Measurements from ENCODE around the gene ZNF165. TPM values are rescaled to one million over a fixed set of nuclear protein-coding genes. Genes with fewer than 3 reads are reported as not detected.
A peak's percentile ranks its signal among the peaks of the same experiment; 100 is the strongest.
"Not testable (repeated sequence)": the region's sequence is repeated elsewhere in the genome, so short reads cannot be mapped to it uniquely, and the experiment has no call there.

Gene ZNF165
- total RNA-seq, 1 experiment from 2014 or later = 0.49 TPM

DNA sequence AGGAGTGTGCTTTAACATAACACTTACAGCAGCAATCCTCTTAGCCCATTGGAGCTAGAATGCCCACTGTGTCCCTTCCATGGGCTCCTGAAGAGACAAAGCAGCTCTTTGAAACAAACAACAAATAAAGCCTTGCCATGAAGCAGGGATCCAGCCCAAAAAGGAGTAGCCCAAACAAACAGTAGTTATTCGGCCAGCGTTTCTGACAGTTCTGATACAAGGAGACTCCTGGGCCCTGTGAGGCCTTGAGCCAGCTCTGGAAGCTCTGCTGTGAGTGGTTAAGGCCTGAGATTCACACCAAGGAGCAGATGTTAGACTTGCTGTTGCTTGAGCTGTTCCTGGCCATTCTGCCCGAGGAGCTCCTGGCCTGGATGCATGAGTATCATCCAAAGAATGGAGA, 27.1 kb downstream of the ZNF165 start:
- Histone ChIP-seq H3K27me3 (no peaks in the 10 kb centered on the region), H3K4me3 (no peak overlapping the region), H3K9me3 (no peaks in the 10 kb centered on the region), H3K36me3 (no peaks in the 10 kb centered on the region)
- no peak for DNase-seq

DNA sequence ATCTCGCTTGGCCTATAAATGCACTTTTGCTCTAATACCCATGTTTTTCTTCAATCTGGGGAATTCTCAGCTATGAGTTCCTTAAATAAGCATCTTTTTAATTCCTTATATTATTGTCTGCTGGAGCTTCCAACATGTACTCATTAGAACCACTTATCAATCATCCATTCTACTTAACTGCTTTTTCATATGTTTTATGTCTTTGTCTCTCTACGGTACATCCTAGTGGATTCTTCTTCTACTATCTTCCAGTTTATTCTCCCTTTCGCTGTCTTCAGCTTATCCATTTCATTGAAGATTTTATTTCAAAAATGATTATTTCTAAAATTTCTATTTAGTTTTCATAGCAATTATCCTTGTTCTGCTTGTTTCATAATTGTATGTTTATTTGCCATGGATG, 31.6 kb downstream of the ZNF165 start:
- Histone ChIP-seq H3K9me3 (no peaks in the 10 kb centered on the region), H3K36me3 (no peaks in the 10 kb centered on the region), H3K27me3 (no peaks in the 10 kb centered on the region), H3K4me3 (no peak overlapping the region)
- no peak for DNase-seq

- no peaks in the 10 kb centered on the region for H3K27me3 ChIP-seq
- no peak overlapping the region for H3K4me3 ChIP-seq
- peaks cover 5% of the 10 kb centered on the region; the same call in 1 of the 2 replicates for H3K36me3 ChIP-seq
- no peaks in the 10 kb centered on the region for H3K9me3 ChIP-seq
- no peak for DNase-seq
Observed at GRCh38 chr6:28115799-28116198, 35.4 kb downstream of the ZNF165 start.

GRCh38 chr6:28117386-28118050, 37.1 kb downstream of the ZNF165 start:
- H3K36me3 ChIP-seq = peaks cover 5% of the 10 kb centered on the region; the same call in 1 of the 2 replicates

DNA sequence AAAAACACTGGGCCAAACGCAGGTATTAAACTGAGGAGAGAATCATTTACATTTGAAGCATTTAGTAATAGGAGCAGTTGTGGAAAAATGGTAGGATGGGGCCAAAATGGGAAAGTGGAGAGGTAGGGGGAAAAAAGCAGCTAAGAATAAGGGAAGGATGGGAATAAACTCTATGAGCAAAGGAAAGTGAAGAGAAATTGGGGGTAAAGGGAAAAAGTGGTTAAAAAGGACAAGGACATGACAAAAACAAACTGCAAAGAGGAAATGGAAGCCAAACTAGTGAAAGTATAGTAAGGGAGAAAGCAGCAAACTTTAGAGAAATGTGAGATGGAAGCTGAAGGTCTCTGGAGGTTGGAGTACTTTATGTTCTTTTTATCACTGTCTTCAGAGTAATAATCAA, 37.8 kb downstream of the ZNF165 start:
- DNase-seq = no peak
- Histone ChIP-seq H3K36me3 (peaks cover 5% of the 10 kb centered on the region; the same call in 1 of the 2 replicates), H3K27me3 (no peaks in the 10 kb centered on the region), H3K9me3 (no peaks in the 10 kb centered on the region), H3K4me3 (no peak overlapping the region)

More at GRCh38 chr6:28117386-28118050, 37.1 kb downstream of the ZNF165 start:
- no peak overlapping the region for H3K4me3 ChIP-seq
- H3K9me3 ChIP-seq = no peaks in the 10 kb centered on the region
- no peaks in the 10 kb centered on the region for H3K27me3 ChIP-seq
- no peak for DNase-seq

- Histone ChIP-seq H3K36me3 (peaks cover 5% of the 10 kb centered on the region; the same call in 1 of the 2 replicates), H3K4me3 (no peak overlapping the region)
Observed at GRCh38 chr6:28121876-28122275, 41.5 kb downstream of the ZNF165 start.

GRCh38 chr6:28122283-28122682, 41.9 kb downstream of the ZNF165 start:
- H3K36me3 ChIP-seq, H3K9me3 ChIP-seq, H3K4me3 ChIP-seq, DNase-seq, H3K27me3 ChIP-seq: not testable (repeated sequence)

More at GRCh38 chr6:28121876-28122275, 41.5 kb downstream of the ZNF165 start:
- H3K27me3 ChIP-seq = no peaks in the 10 kb centered on the region
- H3K9me3 ChIP-seq = no peaks in the 10 kb centered on the region
- no peak for DNase-seq

- Histone ChIP-seq H3K9me3 (no peaks in the 10 kb centered on the region), H3K4me3 (peak within 1 kb of the TSS; percentile 68), H3K36me3 (peaks cover 5% of the 10 kb centered on the region), H3K27me3 (no peaks in the 10 kb centered on the region)
- DNase-seq = peak; percentile 80
Observed at GRCh38 chr6:28124350-28124970, 44.1 kb downstream of the ZNF165 start, which contains the start of gene ZSCAN16. Gene ZSCAN16 (plus strand): TSS chr6:28124609. CDS start chr6:28125444, 835 bp downstream.

- no peak for DNase-seq
- Histone ChIP-seq H3K27me3 (no peaks in the 10 kb centered on the region), H3K9me3 (no peaks in the 10 kb centered on the region), H3K36me3 (peaks cover 6% of the 10 kb centered on the region), H3K4me3 (peak overlapping the region; percentile 68)
Observed at GRCh38 chr6:28124971-28125353, 44.6 kb downstream of the ZNF165 start.

GRCh38 chr6:28125401-28125800, 45.0 kb downstream of the ZNF165 start:
- no peaks in the 10 kb centered on the region for H3K27me3 ChIP-seq
- DNase-seq = no peak
- no peak overlapping the region for H3K4me3 ChIP-seq
- peaks cover 9% of the 10 kb centered on the region for H3K36me3 ChIP-seq
- no peaks in the 10 kb centered on the region for H3K9me3 ChIP-seq

GRCh38 chr6:28134015-28134414, 53.6 kb downstream of the ZNF165 start:
- DNase-seq = peak; percentile 6
- no peak overlapping the region for H3K4me3 ChIP-seq
- H3K27me3 ChIP-seq = no peaks in the 10 kb centered on the region
- H3K36me3 ChIP-seq = peaks cover 4% of the 10 kb centered on the region
- no peaks in the 10 kb centered on the region for H3K9me3 ChIP-seq

GRCh38 chr6:28134716-28135115, 54.3 kb downstream of the ZNF165 start:
- Histone ChIP-seq H3K9me3 (no peaks in the 10 kb centered on the region), H3K27me3 (no peaks in the 10 kb centered on the region), H3K36me3 (peaks cover 4% of the 10 kb centered on the region; the same call in 1 of the 2 replicates), H3K4me3 (no peak overlapping the region)
- no peak for DNase-seq

- H3K27me3 ChIP-seq = no peaks in the 10 kb centered on the region
- H3K4me3 ChIP-seq = peak overlapping the region; percentile 72
- no peaks in the 10 kb centered on the region for H3K9me3 ChIP-seq
- DNase-seq = no peak
- no peaks in the 10 kb centered on the region; the same call in 1 of the 2 replicates for H3K36me3 ChIP-seq
Observed at GRCh38 chr6:28135393-28135792, 55.0 kb downstream of the ZNF165 start.

DNA sequence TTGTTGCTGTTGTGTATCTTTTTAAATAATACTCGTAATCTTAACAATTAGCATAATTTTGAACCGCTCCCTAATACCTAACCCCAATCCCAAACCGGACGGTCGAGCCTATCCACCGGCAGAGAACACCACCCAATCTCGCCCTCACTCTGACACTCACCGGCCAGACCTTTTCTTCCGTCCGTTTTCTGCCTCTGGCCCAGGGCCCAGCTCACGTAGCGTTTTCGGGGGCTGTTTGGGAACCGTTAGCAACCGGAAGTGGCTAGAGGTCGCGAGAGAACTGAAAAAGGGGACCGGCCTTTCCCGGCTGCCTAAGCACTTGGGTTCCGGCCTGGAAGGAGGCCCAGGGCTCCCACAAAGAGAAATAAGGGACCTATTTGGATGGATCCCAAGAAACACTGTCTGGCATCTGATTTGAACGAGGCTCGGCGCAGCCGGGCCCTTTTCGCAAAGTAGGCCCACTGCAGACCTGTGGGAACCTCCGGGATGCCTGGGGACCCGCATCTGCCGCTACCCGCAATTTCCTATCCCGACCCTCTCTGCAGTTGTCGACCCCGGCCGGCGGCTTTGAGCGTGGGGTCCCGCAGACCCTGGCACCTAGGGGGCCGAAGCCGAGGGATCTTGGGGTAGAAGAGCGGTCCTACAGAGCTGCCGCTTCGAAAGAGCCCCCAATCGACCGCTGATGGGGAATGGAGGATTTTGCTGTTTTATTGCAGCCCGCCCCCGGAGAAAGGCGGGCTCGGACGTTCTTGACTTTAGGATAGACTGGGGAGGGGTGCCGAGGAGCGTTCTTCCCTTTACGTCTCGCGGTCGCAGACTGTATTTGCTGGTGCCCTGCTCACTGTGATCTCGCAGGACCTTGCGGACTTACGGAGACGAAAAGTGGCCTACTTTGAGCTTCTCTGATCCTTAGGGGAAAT, 56.5 kb downstream of the ZNF165 start:
- DNase-seq = peak; percentile 92
- H3K27me3 ChIP-seq = no peaks in the 10 kb centered on the region
- no peaks in the 10 kb centered on the region for H3K9me3 ChIP-seq
- peak overlapping the region; percentile 72 for H3K4me3 ChIP-seq
- no peaks in the 10 kb centered on the region; the same call in 1 of the 2 replicates for H3K36me3 ChIP-seq

- no peak for DNase-seq
- peak overlapping the region; percentile 72 for H3K4me3 ChIP-seq
- H3K36me3 ChIP-seq = no peaks in the 10 kb centered on the region; the same call in 1 of the 2 replicates
- H3K27me3 ChIP-seq = no peaks in the 10 kb centered on the region
- no peaks in the 10 kb centered on the region for H3K9me3 ChIP-seq
Observed at GRCh38 chr6:28137505-28137981, 57.2 kb downstream of the ZNF165 start.
